DMS153 treated with DMSO at 0.1 percent for 48 hours (cell line): ENCODE measurements around the gene TACC2.
"Not testable (repeated sequence)": the region's sequence is repeated elsewhere in the genome, so short reads cannot be mapped to it uniquely, and the experiment has no call there.

Source experiments
- DNase-seq: peaks from one replicate; lab custom pipeline; 2025; ENCODE audit not compliant: unreplicated experiment; lab: John Stamatoyannopoulos, UW

The TACC2 gene

DNA sequence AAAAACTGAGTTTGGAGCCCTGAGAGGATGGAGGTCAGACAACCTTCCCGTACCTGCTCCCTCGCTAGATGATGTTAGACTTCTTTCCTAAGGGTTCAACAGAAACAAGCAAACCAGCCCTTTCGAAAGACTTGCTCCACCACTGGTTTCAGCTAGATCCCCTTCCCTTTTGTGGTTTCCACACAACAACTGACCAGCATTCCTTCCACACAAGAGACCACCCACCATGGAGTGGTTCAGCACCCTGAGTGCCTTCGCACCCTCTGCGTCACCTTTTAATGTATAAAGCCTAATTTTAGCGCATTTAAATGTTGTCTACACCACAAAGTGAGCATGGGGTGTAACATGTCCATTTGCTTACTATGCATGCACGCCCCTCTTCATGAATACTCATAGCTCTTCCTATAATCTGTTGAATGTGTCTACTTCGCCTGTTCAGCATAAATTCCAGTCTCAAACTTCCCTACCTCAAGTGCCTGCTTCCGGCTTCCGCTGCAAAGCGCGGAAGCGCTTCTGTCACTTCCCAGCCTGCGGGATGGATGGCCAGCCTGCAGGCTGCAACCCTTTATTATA lies 69.0 kb downstream of the TACC2 start:
- DNase-seq = no peak

DNA sequence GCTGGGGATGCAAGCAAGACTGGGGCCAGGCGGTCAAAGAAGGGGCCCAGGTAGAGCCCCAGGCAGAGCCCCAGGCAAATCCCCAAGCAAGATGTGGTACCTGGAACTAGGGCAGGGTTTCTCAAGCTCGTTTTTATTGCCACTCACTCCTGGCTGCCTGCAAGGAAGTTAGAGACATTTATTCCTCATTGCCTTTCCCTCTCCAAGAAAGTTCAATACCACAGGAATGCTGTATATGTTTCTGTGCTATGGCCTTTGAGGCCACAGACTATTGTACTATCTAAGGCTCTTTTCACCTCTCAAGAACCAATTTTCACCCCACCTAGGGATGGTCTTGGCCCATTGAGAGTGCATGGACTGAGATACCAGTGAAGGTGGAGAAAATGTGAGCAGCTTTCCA lies 71.3 kb downstream of the TACC2 start:
- no peak for DNase-seq

DNA sequence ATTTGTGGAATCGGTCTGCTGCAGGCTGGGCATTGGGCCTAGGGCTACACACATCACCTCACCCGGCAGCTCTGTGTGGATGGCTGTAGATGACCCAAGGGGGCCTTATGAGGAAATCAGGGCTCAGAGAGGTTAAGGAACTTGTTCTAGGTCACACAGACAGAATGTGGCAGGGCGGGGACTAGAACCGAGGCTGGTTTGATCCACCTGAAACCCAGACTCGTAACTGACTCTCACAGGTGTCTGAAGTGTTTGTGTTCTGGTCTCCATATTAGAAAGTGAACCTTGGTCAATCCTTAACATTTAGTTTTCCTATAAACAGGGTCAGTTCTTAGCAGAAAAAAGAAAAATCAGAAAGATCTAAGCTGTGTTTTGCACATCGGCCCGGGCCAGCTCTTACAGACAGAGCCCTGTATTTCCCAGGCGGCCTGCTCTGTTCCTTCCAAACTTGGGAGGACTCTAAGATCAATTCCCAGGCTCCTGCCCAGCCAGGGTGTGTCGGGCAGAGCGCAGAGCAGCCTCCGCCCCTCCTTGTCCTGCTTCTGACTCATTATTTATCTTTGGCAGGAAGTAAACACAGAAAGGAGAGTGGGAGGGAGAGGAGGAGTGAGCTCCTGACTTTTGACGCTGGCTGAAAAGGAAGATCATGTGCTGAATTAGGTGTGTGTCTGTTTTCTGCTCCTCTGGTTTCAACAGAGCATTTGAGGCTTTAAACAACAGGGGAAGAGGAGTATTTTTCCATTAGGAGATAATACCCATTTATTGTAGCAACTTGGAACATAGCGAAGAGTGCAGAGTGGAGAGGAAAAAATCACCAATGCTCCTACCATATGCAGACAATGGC lies 74.1 kb downstream of the TACC2 start:
- peak; percentile 90 for DNase-seq

DNA sequence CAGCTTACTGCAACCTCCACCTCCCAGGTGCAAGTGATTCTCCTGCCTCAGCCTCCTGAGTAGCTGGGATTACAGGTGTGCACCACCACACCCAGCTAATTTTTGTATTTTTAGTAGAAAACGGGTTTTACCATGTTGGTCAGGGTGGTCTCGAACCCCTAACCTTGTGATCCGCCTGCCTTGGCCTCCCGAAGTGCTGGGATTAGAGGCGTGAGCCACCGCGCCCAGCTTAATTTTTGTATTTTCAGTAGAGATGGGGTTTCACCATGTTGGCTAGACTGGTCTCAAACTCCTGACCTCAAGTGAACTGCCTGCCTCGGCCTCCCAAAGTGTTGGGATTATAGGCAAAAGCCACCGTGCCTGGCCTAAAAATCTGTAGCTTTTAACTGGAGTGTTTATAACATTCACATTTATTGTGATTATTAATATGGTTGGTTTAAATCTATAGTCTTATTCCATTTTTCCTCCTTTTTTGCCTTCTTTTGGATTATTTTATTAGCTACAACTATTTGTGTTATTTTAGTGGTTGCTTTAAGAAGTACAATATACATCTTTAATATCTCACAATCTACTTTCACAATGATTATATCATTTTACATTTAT lies 77.5 kb downstream of the TACC2 start:
- not testable (repeated sequence) for DNase-seq

DNA sequence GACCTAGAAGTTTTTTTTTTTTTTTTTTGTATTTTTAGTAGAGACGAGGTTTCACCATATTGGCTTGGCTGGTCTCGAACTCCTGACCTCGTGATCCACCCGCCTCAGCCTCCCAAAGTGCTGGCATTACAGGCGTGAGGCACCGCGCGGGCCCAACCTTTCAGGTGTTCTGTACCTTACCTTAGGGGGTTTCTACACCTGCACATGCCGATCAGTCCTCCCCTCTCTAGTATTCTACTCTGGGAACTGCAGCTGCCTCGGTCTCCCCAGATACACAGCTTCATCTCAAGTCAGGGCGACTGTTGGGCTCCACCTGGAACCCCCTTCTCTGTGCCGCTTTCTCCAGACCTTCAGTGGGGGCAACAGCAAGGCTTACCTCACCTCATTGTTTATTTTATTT lies 79.9 kb downstream of the TACC2 start:
- DNase-seq = no peak

DNA sequence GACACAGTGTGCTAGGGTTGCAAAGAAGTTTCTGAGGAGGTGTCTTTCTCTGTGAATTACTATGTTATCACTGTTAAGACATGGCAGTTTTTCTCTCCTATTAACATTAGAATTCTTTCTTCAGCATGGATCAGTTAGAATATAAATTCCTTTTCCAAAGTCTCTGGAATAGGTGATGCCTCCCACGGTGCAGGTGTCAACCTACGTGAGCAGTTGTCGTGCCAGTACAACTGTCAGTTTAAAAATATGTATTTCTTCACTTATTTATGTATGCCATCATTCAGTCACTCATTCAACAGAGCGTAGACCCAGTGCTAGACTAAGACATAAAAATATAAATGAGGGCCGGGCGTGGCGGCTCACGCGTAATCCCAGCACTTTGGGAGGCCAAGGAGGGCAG lies 83.5 kb downstream of the TACC2 start:
- DNase-seq = no peak

DNA sequence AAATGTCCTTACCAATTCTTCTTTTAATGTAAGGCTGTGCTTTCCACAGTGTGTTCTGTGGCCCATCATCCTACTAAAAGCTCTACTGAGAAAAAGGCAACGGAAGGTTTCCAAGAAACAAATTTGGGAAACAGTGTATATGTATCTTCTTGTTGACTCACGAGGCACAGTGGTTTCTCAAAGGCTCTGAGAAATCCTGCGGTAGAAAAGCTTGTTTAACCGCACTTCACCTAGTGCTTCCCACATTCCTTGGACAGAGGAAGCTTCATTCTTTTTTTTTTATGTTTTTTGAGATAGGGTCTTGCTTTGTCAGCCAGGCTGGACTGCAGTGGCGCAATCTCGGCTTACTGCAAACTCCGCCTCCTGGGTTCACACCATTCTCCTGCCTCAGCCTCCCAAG lies 84.5 kb downstream of the TACC2 start:
- no peak for DNase-seq

DNA sequence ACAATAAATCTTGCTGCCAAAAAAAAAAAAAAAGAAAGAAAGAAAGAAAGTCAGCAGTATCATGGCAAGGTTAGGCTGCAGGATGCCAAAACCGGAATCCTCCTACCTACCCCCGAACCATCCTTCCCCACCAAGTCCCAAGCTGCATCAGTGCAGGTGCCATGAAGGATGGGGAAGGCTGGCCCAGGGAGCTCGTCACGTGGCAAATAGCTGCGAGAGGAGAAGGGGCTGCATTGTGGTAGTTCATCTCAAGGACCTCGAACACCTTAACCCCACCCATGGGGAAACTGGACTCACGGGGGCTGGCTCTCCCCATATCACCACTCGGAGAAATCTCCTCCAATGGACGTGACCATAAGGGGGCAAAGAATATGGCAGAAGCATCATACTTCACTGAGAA lies 86.2 kb downstream of the TACC2 start:
- no peak for DNase-seq

DNA sequence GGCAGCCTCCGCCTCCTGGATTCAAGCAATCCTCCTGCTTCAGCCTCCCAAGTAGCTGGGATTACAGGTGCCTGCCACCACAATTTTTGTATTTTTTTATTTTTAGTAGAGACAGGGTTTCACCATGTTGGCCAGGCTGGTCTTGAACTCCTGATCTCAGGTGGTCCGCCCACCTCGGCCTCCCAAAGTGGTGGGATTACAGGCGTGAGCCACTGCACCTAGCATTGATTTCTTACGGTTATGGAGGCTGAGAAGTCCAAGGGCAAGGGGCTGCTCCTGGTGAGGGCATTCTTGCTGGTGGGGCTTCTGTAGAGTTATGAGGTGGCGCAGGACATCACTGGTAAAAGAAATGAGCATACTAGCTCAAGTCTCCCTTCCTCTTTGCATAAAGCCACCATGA lies 86.9 kb downstream of the TACC2 start:
- DNase-seq = not testable (repeated sequence)

DNA sequence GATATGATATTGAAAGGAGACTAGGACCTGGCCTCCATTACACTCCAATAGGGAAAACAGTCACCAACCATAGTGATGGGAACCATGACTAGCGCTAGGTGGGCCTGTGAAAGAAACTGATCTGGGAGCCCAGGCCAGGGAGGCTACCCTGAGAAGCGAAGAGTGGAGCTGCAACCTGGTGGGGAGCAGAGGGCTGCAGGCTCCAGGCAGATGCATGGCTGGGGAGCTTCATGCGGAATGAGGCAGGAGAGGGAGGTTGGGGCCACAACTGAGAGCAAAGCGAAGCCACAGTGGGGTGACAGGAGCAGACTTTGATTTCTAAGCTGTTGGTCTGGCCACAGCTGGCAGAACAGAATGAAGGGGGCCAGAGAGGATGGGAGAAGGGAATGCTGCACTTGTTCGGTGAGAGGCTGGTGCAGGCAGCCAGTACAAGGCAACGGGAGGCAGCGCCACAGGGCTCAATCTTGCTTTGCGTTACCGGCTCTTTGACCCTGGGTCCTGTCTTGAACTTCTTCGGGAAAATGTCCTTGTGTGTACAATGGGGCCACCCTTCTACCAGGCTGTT lies 88.4 kb downstream of the TACC2 start:
- DNase-seq = no peak

DNA sequence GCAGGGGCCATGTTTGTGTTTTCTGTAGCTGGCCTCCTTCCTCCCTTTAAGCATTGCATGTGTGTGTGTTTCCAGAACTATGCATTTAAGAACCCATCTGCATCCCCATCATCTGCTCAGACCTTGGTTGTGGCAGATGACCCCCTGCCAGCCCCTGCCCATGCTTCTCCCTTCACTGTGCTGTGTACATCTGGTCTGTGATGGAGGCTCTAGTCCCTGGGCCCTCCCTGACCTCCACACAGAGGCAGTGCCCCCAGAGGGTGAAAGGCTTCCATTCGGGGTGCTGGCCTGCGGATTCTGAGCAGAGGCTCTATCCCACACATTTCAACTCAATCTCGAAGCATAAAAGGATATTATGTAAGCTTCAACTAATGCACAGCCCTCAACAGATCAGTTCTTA lies 89.4 kb downstream of the TACC2 start:
- no peak for DNase-seq

DNA sequence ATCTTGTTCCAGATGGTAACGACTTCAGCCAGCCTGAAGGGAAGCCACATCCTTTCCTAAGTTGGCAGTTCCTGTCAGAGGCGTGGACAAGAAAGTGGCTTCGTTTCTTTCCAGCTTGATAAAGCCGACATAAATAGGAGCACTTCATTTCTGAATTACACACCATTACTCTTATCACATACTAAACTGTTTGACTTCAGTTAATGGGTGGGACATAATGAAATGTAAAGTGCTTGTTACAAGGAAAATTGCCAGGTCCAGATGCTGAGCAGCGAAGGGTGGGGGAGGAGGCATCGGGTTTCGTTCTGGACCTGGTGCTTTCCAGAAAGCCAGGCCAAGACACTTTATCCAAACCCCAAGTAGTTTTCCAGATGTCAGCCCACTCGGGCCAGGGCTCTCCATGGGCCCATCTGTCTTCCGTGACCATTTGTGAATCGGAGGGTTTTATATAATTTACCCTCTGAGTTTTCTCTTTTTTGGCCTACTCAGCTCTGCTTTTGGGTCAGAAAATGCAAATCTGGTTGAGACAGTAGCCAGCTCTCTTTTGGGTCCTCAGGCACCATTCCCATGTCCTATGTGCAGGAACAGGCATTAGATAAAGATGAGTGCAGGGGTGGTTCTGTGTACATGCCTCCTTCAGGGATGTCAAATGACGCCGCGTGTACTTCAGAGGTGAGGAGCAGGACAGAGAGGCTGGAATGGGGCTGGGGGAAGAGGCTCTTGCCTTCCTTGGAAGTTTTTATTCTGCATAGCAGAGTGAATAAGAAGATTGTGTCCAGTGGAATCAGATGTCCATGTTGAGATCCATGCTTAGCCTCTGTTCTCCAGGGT lies 90.2 kb downstream of the TACC2 start:
- no peak for DNase-seq

DNA sequence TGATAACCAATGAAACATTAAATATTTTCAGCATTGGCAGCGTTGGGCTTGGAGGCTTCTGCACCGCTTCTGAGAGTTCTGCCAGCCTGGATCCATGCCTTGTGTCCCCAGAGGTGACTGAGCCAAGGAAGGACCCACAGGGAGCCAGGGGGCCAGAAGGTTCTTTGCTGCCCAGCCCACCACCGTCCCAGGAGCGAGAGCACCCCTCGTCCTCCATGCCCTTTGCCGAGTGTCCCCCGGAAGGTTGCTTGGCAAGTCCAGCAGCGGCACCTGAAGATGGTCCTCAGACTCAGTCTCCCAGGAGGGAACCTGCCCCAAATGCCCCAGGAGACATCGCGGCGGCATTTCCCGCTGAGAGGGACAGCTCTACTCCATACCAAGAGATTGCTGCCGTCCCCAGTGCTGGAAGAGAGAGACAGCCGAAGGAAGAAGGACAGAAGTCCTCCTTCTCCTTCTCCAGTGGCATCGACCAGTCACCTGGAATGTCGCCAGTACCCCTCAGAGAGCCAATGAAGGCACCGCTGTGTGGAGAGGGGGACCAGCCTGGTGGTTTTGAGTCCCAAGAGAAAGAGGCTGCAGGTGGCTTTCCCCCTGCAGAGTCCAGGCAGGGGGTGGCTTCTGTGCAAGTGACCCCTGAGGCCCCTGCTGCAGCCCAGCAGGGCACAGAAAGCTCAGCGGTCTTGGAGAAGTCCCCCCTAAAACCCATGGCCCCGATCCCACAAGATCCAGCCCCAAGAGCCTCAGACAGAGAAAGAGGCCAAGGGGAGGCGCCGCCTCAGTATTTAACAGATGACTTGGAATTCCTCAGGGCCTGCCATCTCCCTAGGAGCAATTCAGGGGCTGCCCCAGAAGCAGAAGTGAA lies 93.9 kb downstream of the TACC2 start:
- no peak for DNase-seq

DNA sequence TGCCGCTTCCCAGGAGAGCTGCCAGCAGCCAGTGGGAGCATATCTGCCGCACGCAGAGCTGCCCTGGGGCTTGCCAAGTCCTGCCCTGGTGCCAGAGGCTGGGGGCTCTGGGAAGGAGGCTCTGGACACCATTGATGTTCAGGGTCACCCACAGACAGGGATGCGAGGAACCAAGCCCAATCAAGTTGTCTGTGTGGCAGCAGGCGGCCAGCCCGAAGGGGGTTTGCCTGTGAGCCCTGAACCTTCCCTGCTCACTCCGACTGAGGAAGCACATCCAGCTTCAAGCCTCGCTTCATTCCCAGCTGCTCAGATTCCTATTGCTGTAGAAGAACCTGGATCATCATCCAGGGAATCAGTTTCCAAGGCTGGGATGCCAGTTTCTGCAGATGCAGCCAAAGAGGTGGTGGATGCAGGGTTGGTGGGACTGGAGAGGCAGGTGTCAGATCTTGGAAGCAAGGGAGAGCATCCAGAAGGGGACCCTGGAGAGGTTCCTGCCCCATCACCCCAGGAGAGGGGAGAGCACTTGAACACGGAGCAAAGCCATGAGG lies 94.6 kb downstream of the TACC2 start:
- no peak for DNase-seq

DNA sequence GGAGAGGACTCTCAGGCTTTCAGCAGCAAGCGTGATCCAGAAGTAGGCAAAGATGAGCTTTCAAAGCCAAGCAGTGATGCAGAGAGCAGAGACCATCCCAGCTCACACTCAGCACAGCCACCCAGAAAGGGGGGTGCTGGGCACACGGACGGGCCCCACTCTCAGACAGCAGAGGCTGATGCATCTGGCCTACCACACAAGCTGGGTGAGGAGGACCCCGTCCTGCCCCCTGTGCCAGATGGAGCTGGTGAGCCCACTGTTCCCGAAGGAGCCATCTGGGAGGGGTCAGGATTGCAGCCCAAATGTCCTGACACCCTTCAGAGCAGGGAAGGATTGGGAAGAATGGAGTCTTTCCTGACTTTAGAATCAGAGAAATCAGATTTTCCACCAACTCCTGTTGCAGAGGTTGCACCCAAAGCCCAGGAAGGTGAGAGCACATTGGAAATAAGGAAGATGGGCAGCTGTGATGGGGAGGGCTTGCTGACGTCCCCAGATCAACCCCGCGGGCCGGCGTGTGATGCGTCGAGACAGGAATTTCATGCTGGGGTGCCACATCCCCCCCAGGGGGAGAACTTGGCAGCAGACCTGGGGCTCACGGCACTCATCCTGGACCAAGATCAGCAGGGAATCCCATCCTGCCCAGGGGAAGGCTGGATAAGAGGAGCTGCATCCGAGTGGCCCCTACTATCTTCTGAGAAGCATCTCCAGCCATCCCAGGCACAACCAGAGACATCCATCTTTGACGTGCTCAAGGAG lies 95.5 kb downstream of the TACC2 start:
- DNase-seq = no peak

DNA sequence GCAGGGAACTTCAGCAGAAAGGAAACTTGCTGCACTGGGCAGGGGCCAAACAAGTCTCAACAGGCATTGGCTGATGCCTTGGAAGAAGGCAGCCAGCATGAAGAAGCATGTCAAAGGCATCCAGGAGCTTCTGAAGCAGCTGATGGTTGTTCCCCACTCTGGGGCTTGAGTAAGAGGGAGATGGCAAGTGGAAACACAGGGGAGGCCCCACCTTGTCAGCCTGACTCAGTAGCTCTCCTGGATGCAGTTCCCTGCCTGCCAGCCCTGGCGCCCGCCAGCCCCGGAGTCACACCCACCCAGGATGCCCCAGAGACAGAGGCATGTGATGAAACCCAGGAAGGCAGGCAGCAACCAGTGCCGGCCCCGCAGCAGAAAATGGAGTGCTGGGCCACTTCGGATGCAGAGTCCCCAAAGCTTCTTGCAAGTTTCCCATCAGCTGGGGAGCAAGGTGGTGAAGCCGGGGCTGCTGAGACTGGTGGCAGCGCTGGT lies 96.5 kb downstream of the TACC2 start:
- DNase-seq = no peak

DNA sequence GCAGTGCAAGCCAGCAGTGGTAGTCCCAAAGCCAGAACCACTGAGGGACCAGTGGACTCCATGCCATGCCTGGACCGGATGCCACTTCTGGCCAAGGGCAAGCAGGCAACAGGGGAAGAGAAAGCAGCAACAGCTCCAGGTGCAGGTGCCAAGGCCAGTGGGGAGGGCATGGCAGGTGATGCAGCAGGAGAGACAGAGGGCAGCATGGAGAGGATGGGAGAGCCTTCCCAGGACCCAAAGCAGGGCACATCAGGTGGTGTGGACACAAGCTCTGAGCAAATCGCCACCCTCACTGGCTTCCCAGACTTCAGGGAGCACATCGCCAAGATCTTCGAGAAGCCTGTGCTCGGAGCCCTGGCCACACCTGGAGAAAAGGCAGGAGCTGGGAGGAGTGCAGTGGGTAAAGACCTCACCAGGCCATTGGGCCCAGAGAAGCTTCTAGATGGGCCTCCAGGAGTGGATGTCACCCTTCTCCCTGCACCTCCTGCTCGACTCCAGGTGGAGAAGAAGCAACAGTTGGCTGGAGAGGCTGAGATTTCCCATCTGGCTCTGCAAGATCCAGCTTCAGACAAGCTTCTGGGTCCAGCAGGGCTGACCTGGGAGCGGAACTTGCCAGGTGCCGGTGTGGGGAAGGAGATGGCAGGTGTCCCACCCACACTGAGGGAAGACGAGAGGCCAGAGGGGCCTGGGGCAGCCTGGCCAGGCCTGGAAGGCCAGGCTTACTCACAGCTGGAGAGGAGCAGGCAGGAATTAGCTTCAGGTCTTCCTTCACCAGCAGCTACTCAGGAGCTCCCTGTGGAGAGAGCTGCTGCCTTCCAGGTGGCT lies 97.7 kb downstream of the TACC2 start:
- DNase-seq = no peak

DNA sequence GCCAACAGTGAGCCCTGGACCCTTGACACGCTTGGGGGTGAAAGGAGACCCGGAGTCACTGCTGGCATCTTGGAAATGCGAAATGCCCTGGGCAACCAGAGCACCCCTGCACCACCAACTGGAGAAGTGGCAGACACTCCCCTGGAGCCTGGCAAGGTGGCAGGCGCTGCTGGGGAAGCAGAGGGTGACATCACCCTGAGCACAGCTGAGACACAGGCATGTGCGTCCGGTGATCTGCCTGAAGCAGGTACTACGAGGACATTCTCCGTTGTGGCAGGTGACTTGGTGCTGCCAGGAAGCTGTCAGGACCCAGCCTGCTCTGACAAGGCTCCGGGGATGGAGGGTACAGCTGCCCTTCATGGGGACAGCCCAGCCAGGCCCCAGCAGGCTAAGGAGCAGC lies 98.5 kb downstream of the TACC2 start:
- no peak for DNase-seq
